HG02981 (cell line): ENCODE data around the gene GDF10.

Source experiments
- ATAC-seq: cut with Tn5 transposase; IDR thresholded peaks from one replicate; pipeline ENCODE4 v1.9.1; 2021; ENCODE audit warnings: mild to moderate bottlenecking, moderate library complexity; ENCODE audit not compliant: unreplicated experiment

GDF10 gene

DNA sequence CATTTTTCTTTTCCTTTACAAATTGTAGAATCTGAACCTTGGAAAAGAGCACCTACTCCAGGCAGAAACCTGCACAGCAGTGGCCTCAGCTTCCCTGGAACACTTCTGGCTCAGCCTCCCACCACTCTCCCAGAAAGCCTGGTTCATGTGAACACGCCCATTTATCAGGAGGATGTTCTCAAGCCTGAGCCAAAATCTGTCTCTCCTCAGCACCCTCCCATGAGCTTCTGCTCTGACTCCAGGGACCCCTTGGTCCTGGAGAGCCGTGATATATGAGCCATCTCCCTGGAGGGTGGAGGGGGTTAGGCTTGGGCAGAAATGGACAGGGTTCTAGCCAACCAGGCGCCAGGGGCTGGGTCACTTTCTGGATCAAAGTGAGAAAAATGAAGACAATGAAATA lies 32.4 kb downstream of the GDF10 start:
- ATAC-seq: no peak

DNA sequence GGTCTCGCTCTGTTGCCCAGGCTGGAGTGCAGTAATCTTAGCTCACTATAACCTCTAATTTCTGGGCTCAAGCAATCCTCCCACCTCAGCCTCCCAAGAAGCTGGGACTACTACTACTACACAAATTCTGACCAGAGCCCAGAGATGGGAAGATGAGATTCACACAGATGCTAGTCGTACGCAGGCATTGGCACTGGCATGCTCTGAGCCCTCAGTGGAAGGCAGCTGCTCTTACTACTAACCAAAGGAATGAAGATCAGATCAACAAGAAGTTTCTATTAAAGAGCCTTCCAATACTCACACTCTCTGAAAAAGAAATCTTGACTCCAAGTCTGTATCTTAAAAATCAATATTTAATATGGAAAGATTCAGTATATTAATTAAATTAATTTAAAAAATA lies 32.9 kb downstream of the GDF10 start:
- ATAC-seq: no peak

DNA sequence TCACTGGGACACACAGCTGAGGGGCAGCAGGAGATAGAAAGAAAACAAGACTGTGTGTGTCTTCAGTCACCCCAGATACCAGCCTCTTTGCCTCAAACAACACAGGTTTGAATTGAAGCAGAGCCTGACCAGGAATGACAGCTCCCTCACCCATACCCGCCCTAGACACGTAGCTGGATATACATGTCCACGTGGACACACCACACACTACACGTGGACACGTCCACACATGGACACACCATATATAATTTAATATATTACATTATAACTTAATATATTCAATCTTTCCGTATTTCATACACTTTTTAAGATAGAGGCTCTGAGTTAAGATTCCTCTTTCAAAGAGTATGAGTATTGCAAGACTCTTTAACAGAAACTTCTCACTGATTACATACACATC lies 33.5 kb downstream of the GDF10 start:
- ATAC-seq: no peak

DNA sequence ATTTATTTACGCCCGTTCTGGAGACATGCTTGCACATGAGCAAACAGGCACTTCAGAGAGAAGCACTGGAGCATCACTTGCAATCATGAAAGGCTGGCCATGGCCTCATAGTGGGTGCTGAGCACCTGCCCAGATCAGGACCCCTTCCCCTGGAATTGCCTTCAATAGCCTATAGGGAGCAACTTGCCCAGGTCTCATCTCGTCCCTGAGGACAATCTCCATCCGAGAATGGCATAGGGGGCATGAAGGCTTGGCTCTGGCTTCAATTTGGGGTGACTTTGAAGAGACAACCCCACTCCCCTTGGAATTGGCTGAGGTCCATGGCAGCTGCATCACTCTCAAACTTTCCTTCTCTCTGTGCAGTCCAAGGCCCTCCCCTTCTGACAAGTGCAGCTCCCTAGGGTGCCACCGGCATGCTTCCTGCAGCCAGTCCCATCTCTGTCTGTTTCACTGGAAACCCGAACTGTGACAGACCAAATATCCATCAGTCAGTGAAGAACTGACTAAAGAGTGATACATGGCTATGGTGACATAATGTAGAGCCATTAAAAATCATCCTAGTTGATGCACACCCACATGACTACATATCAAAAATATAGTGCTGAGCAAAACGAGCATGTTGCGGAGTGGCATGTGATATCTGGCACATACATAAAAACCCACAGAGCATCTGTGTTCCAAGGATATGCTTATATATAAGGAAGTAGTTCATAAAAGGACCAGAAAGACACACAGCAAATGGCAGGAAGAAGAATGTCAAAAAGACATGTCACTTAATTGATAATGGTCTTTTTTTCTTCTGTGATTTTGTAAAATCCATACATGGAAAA lies 34.7 kb downstream of the GDF10 start:
- ATAC-seq: no peak

DNA sequence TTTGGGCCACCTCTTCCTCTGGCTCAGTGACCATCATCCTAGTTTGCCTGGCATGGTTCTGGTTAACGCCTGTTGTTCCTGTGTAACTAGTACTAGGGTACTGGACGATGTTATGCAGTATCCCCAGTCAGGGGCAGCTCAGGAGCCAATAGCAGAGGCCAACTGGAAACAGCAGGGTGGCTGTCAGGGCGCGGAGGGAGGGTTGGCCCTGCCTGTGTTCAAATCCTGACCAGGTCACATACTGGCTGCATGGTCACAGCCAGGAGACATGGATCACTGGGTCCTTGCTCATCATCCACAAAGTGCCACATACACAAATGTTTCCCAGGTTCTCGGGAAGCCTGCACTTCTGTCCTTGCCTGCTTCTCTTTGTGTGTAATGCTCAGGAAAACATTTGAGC lies 35.9 kb downstream of the GDF10 start:
- ATAC-seq: no peak

DNA sequence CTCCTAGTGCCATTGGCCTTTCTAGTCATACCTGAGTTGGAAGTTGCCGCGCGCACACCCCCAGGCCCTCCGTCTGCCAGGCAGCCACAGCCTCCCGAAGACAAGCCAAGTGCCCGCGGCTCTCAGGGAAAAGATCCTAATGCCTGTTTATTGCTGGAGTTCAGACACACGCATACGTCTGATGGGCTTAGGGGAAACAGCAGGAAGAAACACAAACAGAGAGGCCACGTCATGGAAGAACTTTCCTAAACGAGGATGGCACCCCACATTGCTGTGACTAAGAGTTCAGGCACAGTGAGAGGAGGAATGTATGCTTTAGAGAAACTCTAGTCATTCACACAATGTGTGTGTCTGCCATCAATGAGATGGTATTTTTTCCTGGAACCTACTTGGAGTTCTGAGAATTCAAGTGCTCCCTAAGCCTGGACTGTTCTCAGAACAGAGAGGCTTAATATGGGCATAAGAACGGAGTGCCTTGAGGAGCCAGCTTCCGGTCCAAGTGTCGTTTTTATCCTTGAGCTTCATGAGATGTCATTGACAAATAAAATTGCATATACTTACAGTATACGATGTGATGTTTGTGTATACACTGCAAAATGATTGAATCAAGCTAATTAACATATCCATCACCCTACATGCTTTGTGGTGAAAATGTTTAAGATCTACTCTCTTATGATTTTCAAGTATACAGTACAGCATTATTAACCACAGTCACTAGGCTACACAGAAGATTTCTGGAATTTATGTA lies 36.6 kb downstream of the GDF10 start:
- ATAC-seq: no peak

DNA sequence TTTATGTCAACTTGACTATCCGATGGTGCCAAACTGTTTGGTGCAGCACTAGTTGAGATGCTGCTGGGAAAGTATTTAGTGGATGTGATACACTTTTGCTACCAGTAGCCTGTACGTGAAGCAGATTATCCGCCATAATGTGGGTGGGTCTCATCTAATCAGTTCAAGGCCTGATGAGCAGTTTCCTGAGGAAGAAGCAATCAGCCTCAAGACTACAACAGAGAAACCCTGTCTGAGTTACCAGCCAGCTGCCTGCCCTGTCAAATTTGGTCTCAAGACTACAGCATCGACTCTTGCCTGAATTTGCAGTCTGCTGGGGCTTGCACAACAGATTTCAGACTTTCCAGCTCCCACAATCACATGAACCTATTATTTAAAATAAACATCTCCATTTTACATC lies 37.3 kb downstream of the GDF10 start:
- no peak for ATAC-seq

DNA sequence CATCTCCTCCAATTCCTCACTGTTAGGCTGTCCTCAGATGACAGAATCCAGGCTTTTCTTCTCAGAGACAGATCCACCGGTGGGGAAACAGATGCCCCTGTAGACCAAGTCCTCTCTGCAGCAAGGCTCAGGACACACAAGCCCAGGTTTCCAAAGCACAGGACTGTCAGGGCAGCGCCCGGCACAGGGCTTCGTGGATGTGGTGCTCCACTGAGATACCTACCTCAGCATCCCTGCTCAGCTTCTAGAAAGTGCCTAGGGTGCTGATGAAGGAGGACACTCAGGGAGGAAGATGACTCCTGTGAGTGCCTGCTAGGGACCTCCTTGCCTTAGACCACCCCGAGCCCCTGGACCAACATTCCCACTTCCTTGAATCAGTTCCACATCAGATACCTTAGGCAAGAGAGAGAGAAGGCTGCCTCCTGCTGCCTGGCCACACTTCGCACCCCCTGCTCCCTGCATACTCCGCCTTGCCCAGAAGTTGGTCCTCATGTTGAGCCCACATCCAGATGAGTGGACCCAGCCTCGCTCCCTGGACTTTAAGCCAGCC lies 39.3 kb downstream of the GDF10 start:
- ATAC-seq: no peak

DNA sequence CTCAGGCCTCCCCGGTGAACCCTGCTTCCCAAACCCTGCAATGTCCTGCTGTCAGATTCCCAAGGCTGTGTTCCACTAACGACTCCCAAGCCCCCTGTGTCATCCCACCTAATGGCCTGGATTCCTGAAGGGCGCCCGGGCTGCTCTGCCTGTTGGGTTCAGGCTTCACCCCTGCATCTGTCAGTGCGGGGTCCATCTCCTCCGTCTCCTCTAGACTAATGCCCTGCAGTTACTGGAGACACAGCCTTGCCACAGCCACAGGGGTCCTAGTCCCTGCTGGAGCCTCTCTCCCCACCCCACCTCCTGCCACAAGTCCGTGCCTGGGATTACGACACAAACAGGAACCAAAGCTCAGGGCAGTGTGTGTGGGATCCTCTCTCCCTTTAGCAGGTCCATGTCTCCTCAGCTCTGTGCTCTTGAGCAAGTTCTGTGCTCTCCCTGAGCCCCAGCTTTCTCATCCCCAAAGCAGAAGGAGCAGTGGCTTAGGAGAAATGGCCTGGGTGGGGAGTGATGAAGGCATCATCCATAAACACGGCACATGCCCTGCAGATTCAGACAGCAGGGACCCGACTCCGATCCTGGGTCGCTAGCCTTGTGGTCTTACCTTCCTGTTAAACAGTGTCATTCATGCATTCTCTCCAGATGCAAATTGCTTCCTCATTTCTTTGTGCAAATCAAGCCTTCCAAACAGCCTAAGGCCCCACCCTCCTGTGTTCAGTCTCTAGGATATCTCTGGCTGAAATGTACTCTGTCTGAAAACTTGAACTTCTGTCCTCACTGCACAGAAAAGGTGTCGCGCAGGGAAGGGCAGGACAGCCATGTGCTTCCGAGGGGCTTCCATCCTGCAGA lies 40.0 kb downstream of the GDF10 start:
- ATAC-seq: no peak

DNA sequence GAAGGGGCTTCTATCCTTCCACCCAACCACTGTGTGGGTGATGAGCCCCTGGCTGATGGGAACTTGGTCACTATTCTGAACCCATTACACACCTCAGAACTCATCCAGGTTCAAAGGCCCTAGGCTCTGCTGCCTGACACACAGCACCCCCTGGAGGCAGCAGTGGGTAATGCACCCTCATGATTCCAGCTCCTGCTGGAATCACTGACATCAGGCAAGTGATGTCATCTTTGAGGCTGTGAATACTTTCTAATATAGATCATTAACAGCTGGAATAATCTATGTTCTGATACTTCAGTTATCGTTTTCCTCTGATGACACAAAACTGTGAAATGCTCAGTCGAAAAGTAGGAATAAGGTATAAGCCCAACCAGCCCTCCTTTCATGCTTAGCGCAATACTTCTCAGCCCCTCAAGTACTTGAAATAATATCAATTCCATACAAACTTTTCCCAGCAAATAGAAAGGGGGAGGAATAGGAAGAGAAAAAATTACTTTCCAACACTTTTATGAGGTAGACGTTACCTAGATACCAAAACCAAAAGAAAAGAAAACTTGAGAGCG lies 40.7 kb downstream of the GDF10 start:
- ATAC-seq: no peak

DNA sequence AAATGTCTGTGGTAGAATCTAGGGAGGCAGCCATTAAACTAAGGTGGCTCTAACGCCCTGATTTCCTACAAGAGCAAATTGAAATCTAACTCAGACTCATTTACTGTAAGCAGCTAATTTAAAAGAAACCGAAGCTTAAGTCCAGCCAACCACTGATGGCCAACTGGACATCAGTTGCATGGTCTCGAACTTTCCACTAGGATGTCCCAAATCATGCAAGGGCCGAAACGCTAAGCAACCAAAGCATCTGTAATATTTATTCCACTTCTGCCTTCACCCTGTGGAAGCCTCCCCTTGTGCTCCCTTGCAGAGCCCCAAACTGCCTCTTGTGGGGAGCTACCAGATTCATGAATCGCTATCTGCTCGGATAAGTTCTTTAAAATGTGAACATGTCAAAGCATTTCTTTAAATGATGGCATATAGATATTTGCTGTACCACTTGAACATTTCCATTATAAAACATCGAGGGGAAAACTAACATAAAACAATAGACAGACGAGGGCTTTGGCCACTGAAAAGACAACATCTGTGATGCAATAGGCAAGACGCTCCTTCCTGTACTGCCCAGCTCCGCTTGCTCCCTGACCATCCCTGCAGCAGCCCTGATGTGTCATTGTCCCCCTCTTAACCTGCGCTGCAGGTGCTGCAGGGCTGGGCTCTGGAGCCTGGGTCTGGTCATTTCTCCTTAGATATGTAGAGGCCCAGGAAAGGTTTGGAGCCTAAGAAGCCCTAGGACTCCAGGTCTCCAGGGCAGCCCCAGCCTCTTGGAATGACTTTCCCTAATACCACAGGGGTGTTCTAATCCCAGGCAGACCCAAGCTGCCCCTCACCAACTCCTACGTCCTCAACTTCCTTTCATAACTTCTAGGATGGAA lies 45.2 kb downstream of the GDF10 start:
- no peak for ATAC-seq

DNA sequence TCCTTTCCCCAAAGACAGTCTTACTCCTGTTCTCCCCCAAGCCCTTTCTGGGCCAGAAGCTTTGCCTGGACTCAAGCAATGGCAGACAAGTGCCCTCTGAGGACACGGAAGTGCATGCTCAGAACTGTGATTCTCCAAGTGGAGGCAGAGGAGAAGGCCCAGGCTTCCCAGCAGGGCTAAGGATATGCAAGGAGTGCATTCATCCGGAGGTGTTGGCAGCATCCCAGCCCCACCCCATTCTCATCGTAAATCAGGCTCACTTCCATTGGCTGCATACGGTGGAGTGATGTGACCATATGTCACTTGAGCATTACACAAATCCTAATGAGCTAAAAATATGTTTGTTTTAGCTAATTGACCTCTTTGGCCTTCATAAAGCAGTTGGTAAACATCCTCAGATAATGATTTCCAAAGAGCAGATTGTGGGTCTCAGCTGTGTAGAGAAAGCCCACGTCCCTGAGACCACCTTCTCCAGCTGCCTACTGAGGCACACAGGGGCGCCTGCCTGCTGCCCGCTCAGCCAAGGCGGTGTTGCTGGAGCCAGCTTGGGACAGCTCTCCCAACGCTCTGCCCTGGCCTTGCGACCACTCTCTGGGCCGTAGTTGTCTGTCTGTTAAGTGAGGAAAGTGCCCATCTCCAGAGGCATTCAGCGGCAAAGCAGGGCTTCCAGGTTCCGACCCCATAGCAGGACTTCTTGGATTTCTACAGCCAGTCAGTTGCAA lies 46.7 kb downstream of the GDF10 start:
- no peak for ATAC-seq

DNA sequence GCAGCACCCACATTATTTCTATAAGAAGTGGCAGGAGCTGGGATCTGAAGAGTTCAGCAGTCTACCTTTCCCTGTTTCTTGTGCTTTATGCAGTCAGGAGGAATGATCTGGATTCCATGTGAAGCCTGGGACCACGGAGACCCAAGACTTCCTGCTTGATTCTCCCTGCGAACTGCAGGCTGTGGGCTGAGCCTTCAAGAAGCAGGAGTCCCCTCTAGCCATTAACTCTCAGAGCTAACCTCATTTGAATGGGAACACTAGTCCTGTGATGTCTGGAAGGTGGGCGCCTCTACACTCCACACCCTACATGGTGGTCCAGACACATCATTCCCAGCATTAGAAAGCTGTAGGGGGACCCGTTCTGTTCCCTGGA lies 47.3 kb downstream of the GDF10 start:
- no peak for ATAC-seq

DNA sequence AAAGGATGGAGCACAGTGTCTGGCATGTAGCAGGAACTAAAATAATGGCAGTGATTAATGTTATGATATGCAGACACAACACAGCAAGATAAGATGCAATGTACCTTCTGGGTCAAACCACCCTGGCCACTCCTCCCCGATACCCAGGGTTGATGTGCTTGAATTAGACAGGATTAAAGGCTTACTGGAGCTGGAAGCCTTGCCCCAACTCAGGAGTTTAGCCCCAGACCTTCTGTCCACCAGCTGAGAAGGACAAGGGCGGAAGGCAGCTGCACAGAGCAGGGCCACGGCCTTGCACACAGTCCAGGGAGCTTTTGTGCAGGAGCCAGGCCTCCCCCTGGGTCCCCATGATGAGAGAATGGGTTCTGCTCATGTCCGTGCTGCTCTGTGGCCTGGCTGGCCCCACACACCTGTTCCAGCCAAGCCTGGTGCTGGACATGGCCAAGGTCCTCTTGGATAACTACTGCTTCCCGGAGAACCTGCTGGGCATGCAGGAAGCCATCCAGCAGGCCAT lies 48.2 kb downstream of the GDF10 start, which contains the start of gene RBP3:
Gene RBP3, plus strand, starts transcription at position 226 of the 514 bp plus-strand sequence. Its CDS starts 122 bp downstream, at position 348.
- no peak for ATAC-seq

DNA sequence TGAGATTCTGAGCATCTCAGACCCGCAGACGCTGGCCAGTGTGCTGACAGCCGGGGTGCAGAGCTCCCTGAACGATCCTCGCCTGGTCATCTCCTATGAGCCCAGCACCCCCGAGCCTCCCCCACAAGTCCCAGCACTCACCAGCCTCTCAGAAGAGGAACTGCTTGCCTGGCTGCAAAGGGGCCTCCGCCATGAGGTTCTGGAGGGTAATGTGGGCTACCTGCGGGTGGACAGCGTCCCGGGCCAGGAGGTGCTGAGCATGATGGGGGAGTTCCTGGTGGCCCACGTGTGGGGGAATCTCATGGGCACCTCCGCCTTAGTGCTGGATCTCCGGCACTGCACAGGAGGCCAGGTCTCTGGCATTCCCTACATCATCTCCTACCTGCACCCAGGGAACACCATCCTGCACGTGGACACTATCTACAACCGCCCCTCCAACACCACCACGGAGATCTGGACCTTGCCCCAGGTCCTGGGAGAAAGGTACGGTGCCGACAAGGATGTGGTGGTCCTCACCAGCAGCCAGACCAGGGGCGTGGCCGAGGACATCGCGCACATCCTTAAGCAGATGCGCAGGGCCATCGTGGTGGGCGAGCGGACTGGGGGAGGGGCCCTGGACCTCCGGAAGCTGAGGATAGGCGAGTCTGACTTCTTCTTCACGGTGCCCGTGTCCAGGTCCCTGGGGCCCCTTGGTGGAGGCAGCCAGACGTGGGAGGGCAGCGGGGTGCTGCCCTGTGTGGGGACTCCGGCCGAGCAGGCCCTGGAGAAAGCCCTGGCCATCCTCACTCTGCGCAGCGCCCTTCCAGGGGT lies 48.9 kb downstream of the GDF10 start:
- no peak for ATAC-seq

DNA sequence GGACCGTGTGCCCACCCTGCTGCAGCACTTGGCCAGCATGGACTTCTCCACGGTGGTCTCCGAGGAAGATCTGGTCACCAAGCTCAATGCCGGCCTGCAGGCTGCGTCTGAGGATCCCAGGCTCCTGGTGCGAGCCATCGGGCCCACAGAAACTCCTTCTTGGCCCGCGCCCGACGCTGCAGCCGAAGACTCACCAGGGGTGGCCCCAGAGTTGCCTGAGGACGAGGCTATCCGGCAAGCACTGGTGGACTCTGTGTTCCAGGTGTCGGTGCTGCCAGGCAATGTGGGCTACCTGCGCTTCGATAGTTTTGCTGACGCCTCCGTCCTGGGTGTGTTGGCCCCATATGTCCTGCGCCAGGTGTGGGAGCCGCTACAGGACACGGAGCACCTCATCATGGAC lies 49.5 kb downstream of the GDF10 start:
- ATAC-seq: no peak

DNA sequence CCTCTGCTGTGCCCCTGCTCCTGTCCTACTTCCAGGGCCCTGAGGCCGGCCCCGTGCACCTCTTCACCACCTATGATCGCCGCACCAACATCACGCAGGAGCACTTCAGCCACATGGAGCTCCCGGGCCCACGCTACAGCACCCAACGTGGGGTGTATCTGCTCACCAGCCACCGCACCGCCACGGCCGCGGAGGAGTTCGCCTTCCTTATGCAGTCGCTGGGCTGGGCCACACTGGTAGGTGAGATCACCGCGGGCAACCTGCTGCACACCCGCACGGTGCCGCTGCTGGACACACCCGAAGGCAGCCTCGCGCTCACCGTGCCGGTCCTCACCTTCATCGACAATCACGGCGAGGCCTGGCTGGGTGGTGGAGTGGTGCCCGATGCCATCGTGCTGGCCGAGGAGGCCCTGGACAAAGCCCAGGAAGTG lies 50.0 kb downstream of the GDF10 start:
- no peak for ATAC-seq
